Lower leg skin (tissue), 4 donors: ENCODE results near the gene GJB5. TPM values are rescaled to one million over a fixed set of nuclear protein-coding genes. Genes with fewer than 3 reads are reported as not detected.

Source experiments
- total RNA-seq, 4 donors: library from RNA; depleted of rRNA; stranded (reverse); fragments of >200 nt; gene quantifications; one replicate each; pipeline ENCODE4 v1.1.0, GENCODE V29; 2016

Gene GJB5
- total RNA-seq, 4 donors from 2014 or later, result 105 to 156 (median 134) TPM

Other genes starting within 250 kb of the GJB5 start
- gene GJB4, start 4.7 kb downstream of the GJB5 start, total RNA-seq, result 100 to 1,000 TPM in 1 of 4 donors, 10 to 100 TPM in 3; 44.2 to 146 (median 55.8) TPM
- 100 to 1,000 TPM; 204 to 314 (median 239) TPM for gene GJB3, start 26.2 kb downstream of the GJB5 start, total RNA-seq
- 10 to 100 TPM in 3 of 4 donors, 1 to 10 TPM in 1; 2.9 to 30.8 (median 12.8) TPM for gene GJA4, start 38.0 kb downstream of the GJB5 start, total RNA-seq
- gene SMIM12, start 104.7 kb downstream of the GJB5 start, total RNA-seq, result 10 to 100 TPM; 22.7 to 28.8 (median 25.7) TPM
- gene DLGAP3, start 174.6 kb downstream of the GJB5 start, total RNA-seq, result under 1 TPM in 2 of 4 donors, not detected in 2; 0.07 to 0.19 TPM
- 10 to 100 TPM in 2 of 4 donors, 1 to 10 TPM in 2; 8.9 to 16.0 (median 12.5) TPM for gene TMEM35B, start 230.3 kb downstream of the GJB5 start, total RNA-seq